ENCODE measurements around the gene UBASH3A. TPM values are rescaled to one million over a fixed set of nuclear protein-coding genes. Genes with fewer than 3 reads are reported as not detected.

UBASH3A gene
- total RNA-seq, 2 experiments from 2014 or later = not detected

- intact Hi-C loops (cut with micrococcal nuclease; ENCODE audit: unreplicated experiment) = no loop called here
- Histone ChIP-seq H3K36me3 (ENCODE audit: insufficient read depth, low read length) (no peaks in the 10 kb centered on the region), H2AFZ (ENCODE audit: low read length) (no peak overlapping the region)
Measured at GRCh38 chr21:42438316-42439205, 34.9 kb downstream of the UBASH3A start.

GRCh38 chr21:42439284-42440186, 35.8 kb downstream of the UBASH3A start:
- no peak overlapping the region for H3K27ac ChIP-seq (ENCODE audit: low read depth, low read length, poor library complexity, severe bottlenecking)
- CTCF ChIA-PET (ENCODE audit: unreplicated experiment) = no interaction called here
- H4K20me1 ChIP-seq (ENCODE audit: insufficient read depth, low read length) = no peaks in the 10 kb centered on the region
- no peaks in the 10 kb centered on the region for H3K79me2 ChIP-seq (ENCODE audit: insufficient read depth, low read depth, low read length)
- no peak overlapping the region for H2AFZ ChIP-seq (ENCODE audit: low read length)
- intact Hi-C loops (cut with micrococcal nuclease; ENCODE audit: unreplicated experiment) = no loop called here
- H3K4me1 ChIP-seq (ENCODE audit: insufficient read depth, low read length, poor library complexity, severe bottlenecking) = no peaks in the 10 kb centered on the region
- no peak for TF ChIP-seq EZH2phosphoT487 (IDR thresholded peaks at IDR 0.05; ENCODE audit: borderline replicate concordance, low read depth, low read length)
- no peak for TF ChIP-seq CTCF (conservative IDR thresholded peaks at IDR 0.05; ENCODE audit: low read length)
- no peak overlapping the region for H3K4me2 ChIP-seq (ENCODE audit: low read length)
- no peak for DNase-seq (ENCODE audit: low spot score)
- H3K36me3 ChIP-seq (ENCODE audit: insufficient read depth, low read length) = no peaks in the 10 kb centered on the region
- H3K4me3 ChIP-seq (ENCODE audit: low read depth, low read length, poor library complexity, severe bottlenecking) = no peak overlapping the region
- no TSS peak for BruUV-seq (replicated peaks)
- H3K9me3 ChIP-seq (ENCODE audit: low read length) = no peaks in the 10 kb centered on the region
- POLR2A ChIA-PET = no interaction called here
- no peaks in the 10 kb centered on the region for H3K9me2 ChIP-seq (ENCODE audit: insufficient read depth, low read length)

More at GRCh38 chr21:42438316-42439205, 34.9 kb downstream of the UBASH3A start:
- ChIA-PET CTCF (ENCODE audit: unreplicated experiment) (no interaction called here), POLR2A (no interaction called here)
- Histone ChIP-seq H3K4me1 (ENCODE audit: insufficient read depth, low read length, poor library complexity, severe bottlenecking) (no peaks in the 10 kb centered on the region), H3K79me2 (ENCODE audit: insufficient read depth, low read depth, low read length) (no peaks in the 10 kb centered on the region), H3K4me2 (ENCODE audit: low read length) (no peak overlapping the region), H3K9me3 (ENCODE audit: low read length) (no peaks in the 10 kb centered on the region), H3K9me2 (ENCODE audit: insufficient read depth, low read length) (no peaks in the 10 kb centered on the region), H3K4me3 (ENCODE audit: low read depth, low read length, poor library complexity, severe bottlenecking) (no peak overlapping the region), H4K20me1 (ENCODE audit: insufficient read depth, low read length) (no peaks in the 10 kb centered on the region), H3K27ac (ENCODE audit: low read depth, low read length, poor library complexity, severe bottlenecking) (no peak overlapping the region)
- TF ChIP-seq EZH2phosphoT487 (IDR thresholded peaks at IDR 0.05; ENCODE audit: borderline replicate concordance, low read depth, low read length) (no peak), CTCF (conservative IDR thresholded peaks at IDR 0.05; ENCODE audit: low read length) (no peak)
- BruUV-seq (replicated peaks) = no TSS peak
- no peak for DNase-seq (ENCODE audit: low spot score)
